BJ (cell line): ENCODE results near the gene DIS3L2. TPM values are rescaled to one million over a fixed set of nuclear protein-coding genes. Genes with fewer than 3 reads are reported as not detected.

Experiments
- CTCF ChIA-PET: fragments of 350-600 bp; formaldehyde crosslinking; extraction: SDS; loops from one replicate; lab custom pipeline; 2021; ENCODE audit warnings: antibody characterized with exemption, inconsistent platforms; lab: Yijun Ruan, JAX
- POLR2A ChIA-PET: fragments of 300-600 bp; sonication (Branson Sonifier 250); formaldehyde crosslinking; extraction: SDS; loops from one replicate; lab custom pipeline; 2021; ENCODE audit warnings: antibody characterized with exemption; lab: Charles Lee
- DNase-seq: peaks from one replicate; pipeline ENCODE4 v3.0.0-alpha.2; 2011; ENCODE audit warnings: low read depth
- H3K27me3 ChIP-seq: 2 replicates; pipeline ENCODE4 v1.6.0; 2011; ENCODE audit warnings: low read length; ENCODE audit not compliant: control insufficient read depth, insufficient read depth
- H3K36me3 ChIP-seq: 2 replicates; pipeline ENCODE4 v1.5.1; 2011; ENCODE audit warnings: low read length; ENCODE audit not compliant: control insufficient read depth, insufficient read depth
- H3K4me3 ChIP-seq: 2 replicates; pipeline ENCODE4 v1.5.1; 2011; ENCODE audit warnings: low read depth, mild to moderate bottlenecking, control low read depth, low read length
- polyA plus RNA-seq: library from polyadenylated mRNA; depleted of rRNA; stranded (reverse); fragments of >200 nt; gene quantifications from 2 replicates; pipeline ENCODE4 v1.2.3, GENCODE V29; 2011
- TF ChIP-seq, protein P1 (sequence below): IDR thresholded peaks from 2 replicates; pipeline ENCODE4 v1.5.1; 2011; ENCODE audit warnings: low read depth, mild to moderate bottlenecking, control low read depth, inconsistent platforms, low read length, moderate library complexity; ENCODE audit not compliant: insufficient read depth

Gene DIS3L2
- polyA plus RNA-seq, 1 experiment = 12.4 TPM

GRCh38 chr2:232085826-232086425 lies 124.4 kb downstream of the DIS3L2 start:
- no peaks in the 10 kb centered on the region; the same call in 1 of the 2 replicates for H3K36me3 ChIP-seq
- no peak overlapping the region for H3K4me3 ChIP-seq
- ChIA-PET CTCF (interaction anchor here (1.7 kb wide), 1 partner anchor 13 kb away, joined by 4 read pairs; no protein-coding TSS in a partner anchor), POLR2A (no interaction called here)
- DNase-seq = no peak
- H3K27me3 ChIP-seq = no peaks in the 10 kb centered on the region
- TF ChIP-seq, protein P1, sequence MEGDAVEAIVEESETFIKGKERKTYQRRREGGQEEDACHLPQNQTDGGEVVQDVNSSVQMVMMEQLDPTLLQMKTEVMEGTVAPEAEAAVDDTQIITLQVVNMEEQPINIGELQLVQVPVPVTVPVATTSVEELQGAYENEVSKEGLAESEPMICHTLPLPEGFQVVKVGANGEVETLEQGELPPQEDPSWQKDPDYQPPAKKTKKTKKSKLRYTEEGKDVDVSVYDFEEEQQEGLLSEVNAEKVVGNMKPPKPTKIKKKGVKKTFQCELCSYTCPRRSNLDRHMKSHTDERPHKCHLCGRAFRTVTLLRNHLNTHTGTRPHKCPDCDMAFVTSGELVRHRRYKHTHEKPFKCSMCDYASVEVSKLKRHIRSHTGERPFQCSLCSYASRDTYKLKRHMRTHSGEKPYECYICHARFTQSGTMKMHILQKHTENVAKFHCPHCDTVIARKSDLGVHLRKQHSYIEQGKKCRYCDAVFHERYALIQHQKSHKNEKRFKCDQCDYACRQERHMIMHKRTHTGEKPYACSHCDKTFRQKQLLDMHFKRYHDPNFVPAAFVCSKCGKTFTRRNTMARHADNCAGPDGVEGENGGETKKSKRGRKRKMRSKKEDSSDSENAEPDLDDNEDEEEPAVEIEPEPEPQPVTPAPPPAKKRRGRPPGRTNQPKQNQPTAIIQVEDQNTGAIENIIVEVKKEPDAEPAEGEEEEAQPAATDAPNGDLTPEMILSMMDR = no peak

DNA sequence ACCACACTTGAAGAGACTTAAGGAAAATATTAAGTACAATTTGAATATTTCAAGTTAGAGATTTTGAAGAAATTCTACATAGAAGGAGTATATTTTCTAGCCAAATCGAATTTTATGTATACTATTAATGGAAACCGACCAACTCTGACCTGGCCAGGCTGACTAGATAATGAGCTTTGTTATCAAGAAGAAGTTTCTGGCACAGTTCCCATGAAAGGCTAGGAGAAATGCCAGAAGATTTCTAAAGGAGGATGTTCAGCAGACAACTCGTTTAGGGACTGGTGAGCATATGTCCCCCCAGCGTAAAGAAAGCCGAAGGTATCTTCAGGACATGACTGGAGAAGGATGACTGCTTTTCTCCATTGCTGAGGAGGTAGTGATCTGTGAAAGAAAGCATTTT lies 127.3 kb downstream of the DIS3L2 start:
- Histone ChIP-seq H3K4me3 (no peak overlapping the region), H3K36me3 (no peaks in the 10 kb centered on the region; the same call in 1 of the 2 replicates), H3K27me3 (no peaks in the 10 kb centered on the region)
- POLR2A ChIA-PET = no interaction called here
- no peak for DNase-seq
- CTCF ChIA-PET = no interaction called here
- TF ChIP-seq, protein P1 = no peak

DNA sequence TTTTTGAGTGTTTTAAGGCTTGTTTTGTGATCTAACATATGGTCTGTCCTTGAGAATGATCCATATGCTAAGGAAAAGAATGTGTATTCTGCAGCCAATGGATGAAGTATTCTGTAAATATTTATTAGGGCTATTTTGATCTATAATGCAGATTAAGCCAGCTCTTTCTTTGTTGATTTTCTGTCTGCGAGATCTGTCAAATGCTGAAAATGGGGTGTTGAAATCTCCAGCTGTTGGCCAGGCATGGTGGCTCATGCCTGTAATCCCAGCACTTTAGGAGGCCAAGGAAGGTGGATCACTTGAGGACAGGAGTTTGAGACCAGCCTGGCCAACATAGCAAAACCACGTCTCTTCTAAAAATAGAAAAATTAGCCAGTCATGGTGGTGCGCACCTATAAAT lies 132.7 kb downstream of the DIS3L2 start:
- Histone ChIP-seq H3K4me3 (no peak overlapping the region), H3K27me3 (no peaks in the 10 kb centered on the region), H3K36me3 (no peaks in the 10 kb centered on the region; the same call in 1 of the 2 replicates)
- no peak for DNase-seq
- ChIA-PET CTCF (interaction anchor here (0.6 kb wide), 1 partner anchor 765 kb away, joined by 3 read pairs; no protein-coding TSS in a partner anchor), POLR2A (no interaction called here)
- TF ChIP-seq, protein P1 = no peak

GRCh38 chr2:232094883-232095282 lies 133.4 kb downstream of the DIS3L2 start:
- POLR2A ChIA-PET = no interaction called here
- CTCF ChIA-PET = interaction anchor here (0.6 kb wide), 1 partner anchor 765 kb away, joined by 3 read pairs; no protein-coding TSS in a partner anchor
- DNase-seq = no peak
- TF ChIP-seq, protein P1 = no peak
- Histone ChIP-seq H3K27me3 (no peaks in the 10 kb centered on the region), H3K4me3 (no peak overlapping the region), H3K36me3 (no peaks in the 10 kb centered on the region; the same call in 1 of the 2 replicates)

GRCh38 chr2:232097260-232097659 lies 135.7 kb downstream of the DIS3L2 start:
- Histone ChIP-seq H3K36me3 (no peaks in the 10 kb centered on the region), H3K27me3 (no peaks in the 10 kb centered on the region), H3K4me3 (no peak overlapping the region)
- ChIA-PET CTCF (no interaction called here), POLR2A (no interaction called here)
- TF ChIP-seq, protein P1 = no peak
- DNase-seq = no peak
